Jurkat, Clone E6-1 (cell line): Measurements from ENCODE around the gene CPSF3.

Experiments used
- DNase-seq: peaks from one replicate; pipeline ENCODE4 v3.0.0-alpha.2; 2011; ENCODE audit warnings: low read depth, low spot score
- H3K4me3 ChIP-seq: 2 replicates; pipeline ENCODE4 v1.5.1; 2011; ENCODE audit warnings: mild to moderate bottlenecking, low read length, control low read depth, moderate library complexity

The CPSF3 gene

DNA sequence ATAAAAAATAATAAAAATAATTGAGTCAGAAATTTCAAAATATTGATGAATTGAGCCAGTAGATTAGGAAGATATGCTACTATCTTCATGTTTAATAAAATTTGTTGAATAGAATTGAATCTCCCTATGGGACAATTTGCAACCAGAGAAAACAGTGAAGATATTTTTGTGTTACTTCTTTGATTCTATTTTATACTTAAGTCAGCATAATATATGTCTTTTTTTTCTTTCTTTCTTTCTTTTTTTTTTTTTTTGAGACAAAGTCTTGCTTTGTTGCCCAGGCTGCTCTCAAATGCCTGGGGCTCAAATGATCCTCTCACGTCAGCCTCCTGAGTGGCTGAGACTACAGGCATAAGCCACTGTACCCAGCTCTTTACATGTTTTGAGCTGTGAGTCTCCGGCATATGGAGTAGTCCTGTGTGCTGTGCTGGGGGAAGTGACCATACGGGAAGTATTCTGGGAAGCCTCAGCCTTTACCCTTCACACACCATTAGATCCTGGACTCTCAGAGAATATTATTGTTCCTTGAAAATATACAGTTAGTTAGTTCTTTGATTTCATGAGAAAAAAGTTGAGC is 37.1 kb downstream of the CPSF3 start:
- no peak overlapping the region for H3K4me3 ChIP-seq
- no peak for DNase-seq

DNA sequence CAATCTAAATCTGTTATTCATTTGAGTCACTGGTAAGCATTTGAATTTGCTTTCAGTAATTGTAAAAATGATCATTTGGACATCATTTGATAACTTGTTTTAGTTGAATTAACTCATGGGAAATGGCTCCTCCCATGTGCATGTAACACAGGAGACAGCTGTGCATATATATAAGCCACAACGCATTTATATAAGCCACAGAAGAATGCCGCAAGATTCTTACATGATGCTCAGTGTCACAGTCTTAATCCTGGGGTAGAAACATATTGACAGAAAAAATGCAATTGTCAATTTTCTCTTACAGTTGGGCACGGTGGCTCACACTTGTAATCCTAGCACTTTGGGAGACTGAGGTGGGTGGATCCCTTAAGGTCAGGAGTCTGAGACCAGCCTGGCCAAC is 37.6 kb downstream of the CPSF3 start:
- DNase-seq, result peak; percentile 45
- no peak overlapping the region for H3K4me3 ChIP-seq

DNA sequence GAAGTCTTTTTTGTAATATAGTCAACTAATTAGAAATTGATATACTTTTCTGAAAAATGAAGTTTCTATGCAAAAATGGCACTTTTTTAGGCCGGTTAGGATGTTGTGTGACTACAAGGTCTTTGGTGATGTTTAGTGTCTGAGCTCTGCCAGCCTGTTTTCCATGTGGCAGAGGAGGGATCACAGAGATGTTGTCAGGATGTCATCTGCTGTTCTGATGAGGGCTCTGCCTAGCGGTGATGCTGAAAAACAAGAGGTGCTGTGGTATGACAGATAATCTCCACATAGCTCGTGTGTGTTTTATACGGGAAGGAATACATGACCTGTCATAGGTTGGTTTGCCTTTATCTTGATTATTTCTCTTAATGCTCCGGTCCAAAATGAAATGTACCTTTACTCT is 38.9 kb downstream of the CPSF3 start:
- DNase-seq, result no peak
- no peak overlapping the region for H3K4me3 ChIP-seq

DNA sequence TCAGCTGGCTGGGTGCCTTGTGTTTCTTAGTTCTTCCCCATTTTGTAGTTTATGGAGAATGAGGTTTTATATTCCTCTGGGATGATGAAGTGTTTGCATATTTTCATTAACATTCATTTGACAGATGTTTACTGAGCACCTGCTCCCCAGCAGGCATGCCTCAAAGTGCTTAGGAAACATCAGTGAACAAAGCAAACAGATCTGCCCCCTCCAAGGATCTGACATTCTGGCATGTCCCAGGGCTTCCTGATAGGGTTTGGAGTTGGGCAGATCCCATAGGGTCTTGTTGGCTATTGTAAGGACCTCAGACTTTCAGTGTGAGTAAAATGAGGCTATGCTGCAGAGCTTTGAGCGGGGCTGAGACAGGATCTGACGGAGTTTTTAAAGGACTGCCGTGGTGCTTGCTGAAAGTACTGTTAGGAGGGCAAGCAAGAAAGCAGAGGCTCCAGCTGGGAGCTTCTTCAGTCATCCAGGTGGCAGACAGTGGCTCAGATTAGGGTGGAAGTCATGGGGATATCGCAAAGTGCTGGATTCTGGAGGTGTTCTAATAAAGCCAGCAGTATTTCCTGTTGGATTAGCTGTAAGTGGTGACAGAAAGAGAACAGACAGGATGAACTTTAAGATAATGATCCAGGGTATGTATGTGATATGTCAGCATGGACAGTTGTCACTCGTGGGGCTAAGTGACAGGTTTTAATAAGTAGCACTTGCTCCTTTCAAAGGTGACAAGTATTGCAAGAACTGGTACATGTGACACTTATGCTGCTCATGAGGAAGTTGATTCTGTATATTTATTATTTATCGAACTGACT is 39.6 kb downstream of the CPSF3 start:
- H3K4me3 ChIP-seq, result no peak overlapping the region
- DNase-seq, result no peak

DNA sequence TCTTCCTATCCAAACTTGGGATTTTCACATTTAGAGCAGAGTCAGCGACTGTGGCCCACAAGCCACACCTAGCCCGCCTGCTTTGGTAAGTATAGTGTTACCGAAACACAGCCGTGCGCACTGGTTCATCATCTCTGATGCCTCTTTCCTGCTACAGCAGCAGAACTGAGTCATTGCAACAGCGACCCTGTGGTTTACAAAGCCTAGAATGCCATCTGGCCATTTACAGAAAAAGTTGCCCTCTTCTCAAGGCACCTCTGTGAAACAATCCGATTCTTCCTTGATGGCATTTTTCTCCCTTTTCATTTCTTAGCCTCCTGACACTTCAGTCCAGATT is 40.2 kb downstream of the CPSF3 start:
- H3K4me3 ChIP-seq, result no peak overlapping the region
- no peak for DNase-seq

DNA sequence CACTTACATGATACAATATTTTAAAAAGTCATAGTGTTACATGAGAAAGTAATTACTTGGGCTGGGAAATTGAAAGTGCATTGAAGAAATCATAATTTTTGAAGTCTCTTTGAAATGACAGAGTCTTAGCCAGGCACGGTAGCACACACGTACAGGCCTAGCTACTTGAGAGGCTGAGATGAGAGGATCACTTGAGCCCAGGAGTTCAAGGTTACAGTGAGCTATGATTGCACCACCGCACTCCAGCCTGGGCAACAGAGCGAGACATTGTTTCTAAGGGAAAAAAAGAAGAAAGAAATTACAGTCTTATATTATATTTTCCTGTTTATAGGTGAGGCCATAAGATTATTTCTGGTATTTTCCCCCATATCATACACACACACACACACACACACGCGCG is 41.7 kb downstream of the CPSF3 start:
- H3K4me3 ChIP-seq, result no peak overlapping the region
- no peak for DNase-seq

DNA sequence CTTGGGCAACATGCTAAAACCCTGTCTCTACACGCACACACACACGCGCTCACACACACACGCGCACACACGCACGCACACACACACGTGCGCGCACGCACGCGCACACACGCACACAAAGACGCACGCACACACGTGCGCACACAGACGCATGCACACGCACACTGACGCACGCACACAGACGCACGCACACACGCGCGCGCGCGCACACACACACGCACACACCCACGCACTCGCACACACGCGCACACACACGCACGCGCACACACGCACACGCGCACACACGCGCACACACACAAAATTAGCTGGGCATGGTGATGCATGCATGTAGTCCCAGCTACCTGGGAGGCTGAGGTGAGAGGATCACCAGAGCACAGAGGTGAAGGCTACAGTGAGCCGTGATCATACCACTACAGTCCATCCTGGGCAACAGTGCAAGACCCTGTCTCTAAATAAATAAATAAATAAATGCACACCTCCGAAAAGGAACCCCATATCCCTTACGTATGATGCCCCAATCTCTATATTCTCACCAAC is 42.8 kb downstream of the CPSF3 start:
- no peak for DNase-seq
- H3K4me3 ChIP-seq, result no peak overlapping the region

DNA sequence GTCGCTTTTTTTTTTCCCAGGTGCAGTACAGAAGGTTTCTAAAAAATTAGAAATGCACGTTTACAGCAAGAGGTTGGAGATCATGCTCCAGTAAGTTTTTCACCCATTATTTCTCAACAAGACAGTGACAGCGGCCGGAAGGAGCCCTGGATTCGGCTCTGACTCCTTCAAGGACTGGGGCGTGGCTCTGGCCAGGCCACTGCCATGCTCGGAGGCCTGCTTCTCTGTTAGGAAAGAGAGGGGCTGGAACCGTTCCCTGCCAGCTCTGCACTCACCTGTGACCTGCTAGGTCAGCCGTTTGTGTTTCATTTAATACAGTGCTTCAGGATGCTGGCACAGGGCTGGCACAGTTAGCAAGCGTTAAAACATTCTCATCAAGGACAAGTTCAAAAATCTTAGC is 44.2 kb downstream of the CPSF3 start:
- H3K4me3 ChIP-seq, result no peak overlapping the region
- no peak for DNase-seq

DNA sequence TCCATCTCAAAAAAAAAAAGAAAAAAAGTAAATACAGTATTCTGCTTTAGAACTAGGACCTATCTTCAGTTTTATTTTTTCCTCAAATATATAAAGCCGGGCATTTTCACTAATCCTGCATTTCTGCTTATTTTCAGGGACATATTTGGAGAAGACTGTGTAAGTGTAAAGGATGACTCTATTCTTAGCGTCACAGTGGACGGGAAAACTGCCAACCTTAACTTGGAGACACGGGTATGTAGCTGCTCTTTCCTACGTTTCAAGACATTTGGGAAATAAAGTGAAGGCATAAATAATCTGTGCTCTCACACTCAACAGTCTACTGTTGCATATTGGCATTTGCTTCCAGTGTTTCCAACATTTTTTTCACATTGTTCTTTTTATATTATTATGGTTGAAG is 47.8 kb downstream of the CPSF3 start:
- no peak for DNase-seq
- no peak overlapping the region for H3K4me3 ChIP-seq

DNA sequence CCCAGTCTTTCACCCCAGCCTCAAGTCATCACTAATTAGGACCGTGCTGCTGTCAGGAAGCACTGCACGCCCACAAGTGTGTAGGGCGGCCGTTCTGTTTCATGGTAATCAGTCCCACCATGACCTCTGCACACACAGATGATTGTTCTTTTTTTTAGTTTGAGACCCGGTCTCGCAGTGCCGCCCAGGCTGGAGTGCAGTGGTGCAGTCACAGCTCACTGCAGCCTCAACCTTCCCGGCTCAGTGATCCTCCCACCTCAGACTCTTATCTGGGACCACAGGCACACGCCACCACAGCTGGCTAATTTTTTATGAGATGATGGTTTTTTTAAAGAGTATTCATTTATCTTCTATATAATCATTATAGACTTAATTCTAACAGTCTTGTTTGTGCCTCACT is 49.1 kb downstream of the CPSF3 start:
- DNase-seq, result no peak
- H3K4me3 ChIP-seq, result no peak overlapping the region

DNA sequence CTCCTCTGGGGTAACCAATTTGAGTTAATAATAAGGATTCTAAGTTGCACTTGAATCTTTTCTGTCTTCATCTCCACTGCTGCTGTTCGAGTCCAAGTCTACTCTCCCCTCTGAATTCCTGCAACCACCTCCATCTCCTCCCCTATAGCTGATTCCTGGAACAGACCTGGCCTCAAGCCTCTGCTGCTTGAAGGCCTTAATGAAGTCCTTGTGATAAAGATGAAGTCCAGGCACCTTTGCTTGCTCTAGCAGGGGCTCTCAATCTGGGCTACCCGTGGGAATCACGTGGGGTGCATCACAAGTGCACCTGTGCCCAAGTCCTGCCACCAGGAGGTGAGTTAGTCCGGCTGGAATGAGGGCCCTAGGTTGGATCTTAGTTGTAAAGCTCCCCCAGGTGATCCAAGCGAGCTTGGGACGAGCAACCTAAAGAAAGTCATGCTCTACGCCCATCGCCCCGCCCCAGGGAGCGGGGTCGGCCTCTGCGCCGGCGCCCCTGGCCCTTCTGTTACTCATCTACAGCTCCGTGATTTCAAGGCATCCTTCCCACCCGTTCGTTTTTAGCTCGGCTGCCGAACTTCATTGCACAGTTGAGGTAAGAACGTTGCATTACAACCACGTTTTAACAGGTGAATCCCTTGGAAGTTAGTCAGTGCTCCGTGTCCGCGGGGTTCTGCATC is 50.0 kb downstream of the CPSF3 start:
- no peak for DNase-seq
- H3K4me3 ChIP-seq, result no peak overlapping the region

DNA sequence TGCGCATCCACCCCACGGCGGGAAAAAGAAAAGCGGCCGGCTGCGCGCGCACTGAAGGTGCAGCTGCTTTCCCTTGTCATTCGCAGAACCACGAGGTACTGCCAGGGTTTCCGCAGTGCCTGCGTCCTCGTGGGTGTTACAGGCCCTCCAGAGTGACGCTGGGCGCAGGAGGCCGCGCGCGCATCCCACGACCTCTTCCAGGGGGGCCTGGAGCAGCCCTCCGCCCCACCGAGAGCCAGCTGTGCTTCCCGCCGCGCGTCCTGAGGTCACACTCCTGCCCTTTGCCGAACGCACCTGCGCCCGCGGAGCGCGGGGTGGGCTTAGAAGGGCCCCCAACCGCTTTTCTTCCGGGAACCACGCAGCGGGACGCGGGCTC is 50.5 kb downstream of the CPSF3 start:
- peak overlapping the region; percentile 79 for H3K4me3 ChIP-seq
- no peak for DNase-seq

DNA sequence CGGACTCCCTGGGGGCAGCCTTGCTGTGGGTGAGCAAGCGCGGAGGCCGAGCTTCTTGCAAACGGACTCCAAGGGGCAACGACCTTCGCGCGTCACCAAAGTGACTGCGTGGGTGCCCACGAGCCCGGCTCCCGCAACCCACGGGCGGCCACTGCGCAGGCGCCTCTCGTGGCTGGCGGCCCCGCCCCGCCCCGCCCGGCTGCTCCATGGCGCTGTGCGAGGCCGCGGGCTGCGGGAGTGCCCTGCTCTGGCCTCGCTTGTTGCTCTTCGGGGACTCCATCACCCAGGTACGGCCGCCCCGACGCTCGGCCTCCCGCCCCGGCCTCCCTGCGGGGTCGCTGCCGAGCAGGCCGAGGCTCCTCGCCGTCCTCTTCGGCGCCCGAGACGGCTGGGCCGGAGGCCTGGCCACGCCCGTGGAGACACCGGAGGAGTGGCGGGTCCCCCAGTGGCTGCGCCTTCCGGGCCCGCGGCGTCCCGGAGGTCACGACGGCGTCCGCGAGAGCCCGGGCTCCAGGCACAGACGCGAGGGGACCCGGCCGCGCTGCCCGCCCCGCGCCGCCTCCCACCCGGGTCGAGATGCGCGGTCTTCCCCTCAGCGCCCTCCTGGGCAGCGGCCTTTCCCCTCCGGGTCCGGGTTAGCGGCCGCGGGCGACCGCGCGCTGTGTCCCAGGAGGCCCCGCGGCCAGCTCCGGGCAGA is 51.1 kb downstream of the CPSF3 start, which contains the start of gene IAH1:
IAH1 (plus strand) TSS at position 191 of the 697 bp plus-strand sequence; CDS start at position 207, 16 bp downstream.
- DNase-seq, result no peak
- H3K4me3 ChIP-seq, result peak within 1 kb of the TSS; percentile 79

DNA sequence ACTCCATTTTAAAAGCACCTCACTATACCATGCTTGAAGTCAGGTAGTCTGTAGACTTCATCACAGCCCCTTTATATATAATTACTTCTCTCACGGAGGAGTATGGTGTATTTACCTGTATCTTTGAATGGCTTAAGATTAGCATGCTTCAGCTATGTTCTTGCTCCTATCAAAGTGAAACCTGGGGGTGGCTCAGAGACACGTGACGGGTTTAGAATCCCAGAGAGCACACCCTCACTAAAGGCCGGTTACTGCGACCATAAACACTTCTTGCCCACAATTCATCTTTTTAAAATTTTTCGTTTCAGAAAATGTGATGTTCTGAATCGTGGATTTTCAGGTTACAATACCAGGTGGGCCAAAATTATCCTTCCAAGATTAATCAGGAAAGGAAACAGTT is 54.5 kb downstream of the CPSF3 start:
- H3K4me3 ChIP-seq, result no peak overlapping the region
- DNase-seq, result no peak

DNA sequence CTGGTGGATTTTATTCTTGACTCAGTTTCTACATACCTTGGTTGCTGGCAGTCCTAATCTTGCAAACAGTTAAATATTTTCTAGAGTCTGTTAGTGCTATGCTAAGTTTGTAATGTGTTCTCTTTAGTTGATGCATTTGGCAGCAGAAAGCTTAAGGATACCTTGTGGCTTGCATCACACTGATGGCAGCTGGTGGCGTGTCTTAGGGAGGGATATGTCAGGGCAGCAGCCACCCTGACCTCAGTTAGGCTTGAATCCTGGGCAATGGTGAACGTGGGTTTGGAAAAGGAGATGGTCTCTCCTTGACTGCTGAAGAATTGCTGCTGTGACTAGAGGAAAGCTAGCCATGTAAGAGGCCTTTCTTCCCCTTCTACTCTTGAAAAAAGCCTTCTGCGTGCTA is 55.1 kb downstream of the CPSF3 start:
- no peak for DNase-seq
- no peak overlapping the region for H3K4me3 ChIP-seq

DNA sequence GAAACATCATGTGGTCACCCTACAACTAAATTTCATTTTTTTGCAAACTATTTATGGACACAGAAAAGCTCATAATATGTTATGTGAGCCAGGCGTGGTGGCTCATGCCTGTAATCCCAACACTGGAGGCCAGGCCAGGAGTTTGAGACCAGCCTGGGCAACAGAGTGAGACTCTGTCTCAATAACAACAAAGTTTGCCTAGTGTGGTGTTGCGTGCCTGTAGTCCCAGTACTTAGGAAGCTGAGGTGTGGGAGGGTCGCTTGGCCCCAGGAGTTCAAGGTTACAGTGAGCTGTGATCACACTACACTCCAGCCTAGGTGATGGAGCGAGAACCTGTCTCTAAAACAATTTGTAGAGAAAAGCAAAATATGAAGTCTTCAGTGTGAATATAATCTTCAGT is 56.7 kb downstream of the CPSF3 start:
- H3K4me3 ChIP-seq, result no peak overlapping the region
- DNase-seq, result no peak

DNA sequence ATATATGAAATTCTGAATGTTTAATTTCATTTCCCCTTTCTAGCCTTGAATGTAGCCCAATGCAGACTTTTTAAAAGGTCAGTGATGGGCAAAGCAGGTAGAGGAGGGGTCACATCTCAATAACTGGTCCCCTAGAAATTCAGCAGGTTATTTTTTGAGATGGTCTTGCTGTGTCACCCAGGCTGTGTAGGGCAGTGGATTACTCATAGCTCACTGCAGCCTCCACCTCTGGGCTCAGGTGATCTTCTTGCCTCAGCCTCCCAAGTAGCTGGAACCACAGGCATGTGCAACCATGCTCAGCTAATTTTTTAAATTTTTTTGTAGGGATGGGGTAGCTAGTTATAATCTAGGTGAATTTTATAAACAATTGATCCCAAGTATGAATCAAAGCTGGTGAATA is 59.7 kb downstream of the CPSF3 start:
- DNase-seq, result no peak
- no peak overlapping the region for H3K4me3 ChIP-seq

DNA sequence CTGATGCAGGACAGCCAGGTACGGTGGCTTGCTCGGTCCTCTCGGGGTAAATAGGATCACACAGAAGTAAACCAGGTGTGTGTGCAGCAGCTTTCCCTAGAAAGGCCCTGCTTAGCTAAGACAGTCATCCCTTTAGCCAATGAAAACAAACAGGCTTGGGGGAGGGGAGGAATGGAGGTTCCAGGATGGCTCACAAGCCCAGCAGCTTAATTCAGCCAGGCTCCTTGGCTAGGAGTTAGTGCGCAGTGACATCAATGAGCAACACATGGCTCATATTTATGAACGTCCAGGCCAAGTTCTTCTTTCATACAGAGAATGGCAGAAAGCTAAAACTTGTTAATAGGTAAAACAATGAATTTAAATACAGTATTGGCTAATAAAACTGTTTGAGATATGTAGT is 61.1 kb downstream of the CPSF3 start:
- no peak for DNase-seq
- H3K4me3 ChIP-seq, result no peak overlapping the region

DNA sequence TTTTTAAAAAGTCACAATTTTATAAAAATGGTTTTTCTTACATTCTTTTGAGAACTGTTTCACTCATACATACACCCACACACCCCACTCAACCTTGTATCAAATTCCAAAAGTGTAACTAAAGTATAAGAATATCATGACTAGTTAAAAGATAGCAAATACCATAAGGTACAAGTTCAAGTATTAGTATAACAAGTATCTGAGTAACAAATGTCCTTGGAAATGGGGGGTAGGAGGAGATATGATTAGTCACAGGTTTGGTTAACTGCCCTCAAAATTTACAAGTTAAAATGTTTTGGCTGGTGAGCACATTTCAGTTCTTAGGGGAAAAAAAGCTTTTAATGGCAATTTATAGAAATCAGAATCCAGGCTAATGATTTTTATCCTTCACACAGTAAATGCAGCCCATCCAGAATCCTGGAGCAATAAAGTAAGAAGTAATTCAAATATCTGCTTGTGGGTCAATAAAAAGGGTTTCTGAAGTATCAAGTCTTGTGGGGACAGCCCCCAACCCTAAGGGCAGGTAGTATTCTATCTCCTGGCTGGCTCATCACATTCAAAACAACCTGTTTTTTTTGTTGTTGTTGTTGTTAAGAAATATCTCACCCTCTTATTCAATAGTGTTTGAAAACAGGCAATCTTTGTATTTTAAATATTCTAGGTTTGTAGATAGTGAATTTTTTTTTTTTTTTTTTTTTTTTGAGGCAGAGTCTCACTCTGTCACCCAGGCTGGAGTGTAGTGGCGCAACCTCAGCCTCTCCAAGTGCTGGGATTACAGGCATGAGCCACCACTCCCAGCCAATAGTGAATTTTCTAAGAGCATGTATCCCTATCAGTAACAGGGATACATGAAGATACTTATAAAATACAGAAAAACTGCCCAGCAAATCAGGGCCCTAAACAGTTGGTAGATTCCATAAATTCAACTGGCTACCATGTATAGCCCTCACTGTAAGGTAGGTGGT is 65.4 kb downstream of the CPSF3 start:
- no peak for DNase-seq
- no peak overlapping the region for H3K4me3 ChIP-seq
